HPDE6-E6E7 (cell line): ENCODE measurements around the gene OTOG.
"Not testable (repeated sequence)": the region's sequence is repeated elsewhere in the genome, so short reads cannot be mapped to it uniquely, and the experiment has no call there.

ENCODE experiments used
- DNase-seq: peaks from one replicate; pipeline ENCODE4 v3.0.0; 2011; ENCODE audit warnings: missing footprints; ENCODE audit errors: extremely low spot score

The OTOG gene

GRCh38 chr11:17604201-17604914 is 57.3 kb downstream of the OTOG start:
- DNase-seq: no peak

- no peak for DNase-seq
These were observed 57.8 kb downstream of the OTOG start for GRCh38 chr11:17604915-17605233.

DNA sequence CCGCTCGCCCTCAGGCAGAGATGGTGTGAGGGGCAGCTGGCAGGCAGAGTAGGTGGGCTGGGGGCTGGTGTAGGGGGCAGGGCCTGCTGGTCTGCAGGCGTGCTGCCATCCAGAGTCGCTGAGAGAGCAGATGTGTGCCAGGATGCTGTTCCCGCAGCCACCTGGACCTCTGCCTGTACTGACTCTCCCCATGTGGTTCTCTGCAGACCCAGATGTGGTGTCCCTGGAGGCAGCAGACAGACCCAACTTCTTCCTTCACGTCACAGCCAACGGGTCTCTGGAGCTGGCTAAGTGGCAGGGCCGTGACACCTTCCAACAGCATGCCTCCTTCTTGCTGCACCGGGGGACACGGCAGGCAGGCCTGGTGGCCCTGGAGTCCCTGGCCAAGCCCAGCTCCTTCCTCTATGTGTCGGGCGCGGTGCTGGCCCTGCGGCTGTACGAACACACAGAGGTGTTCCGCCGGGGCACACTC is 58.6 kb downstream of the OTOG start:
- no peak for DNase-seq

- no peak for DNase-seq
These were observed 59.4 kb downstream of the OTOG start for GRCh38 chr11:17606233-17607082.

- DNase-seq: no peak
These were observed 60.0 kb downstream of the OTOG start for GRCh38 chr11:17607083-17607429.

DNA sequence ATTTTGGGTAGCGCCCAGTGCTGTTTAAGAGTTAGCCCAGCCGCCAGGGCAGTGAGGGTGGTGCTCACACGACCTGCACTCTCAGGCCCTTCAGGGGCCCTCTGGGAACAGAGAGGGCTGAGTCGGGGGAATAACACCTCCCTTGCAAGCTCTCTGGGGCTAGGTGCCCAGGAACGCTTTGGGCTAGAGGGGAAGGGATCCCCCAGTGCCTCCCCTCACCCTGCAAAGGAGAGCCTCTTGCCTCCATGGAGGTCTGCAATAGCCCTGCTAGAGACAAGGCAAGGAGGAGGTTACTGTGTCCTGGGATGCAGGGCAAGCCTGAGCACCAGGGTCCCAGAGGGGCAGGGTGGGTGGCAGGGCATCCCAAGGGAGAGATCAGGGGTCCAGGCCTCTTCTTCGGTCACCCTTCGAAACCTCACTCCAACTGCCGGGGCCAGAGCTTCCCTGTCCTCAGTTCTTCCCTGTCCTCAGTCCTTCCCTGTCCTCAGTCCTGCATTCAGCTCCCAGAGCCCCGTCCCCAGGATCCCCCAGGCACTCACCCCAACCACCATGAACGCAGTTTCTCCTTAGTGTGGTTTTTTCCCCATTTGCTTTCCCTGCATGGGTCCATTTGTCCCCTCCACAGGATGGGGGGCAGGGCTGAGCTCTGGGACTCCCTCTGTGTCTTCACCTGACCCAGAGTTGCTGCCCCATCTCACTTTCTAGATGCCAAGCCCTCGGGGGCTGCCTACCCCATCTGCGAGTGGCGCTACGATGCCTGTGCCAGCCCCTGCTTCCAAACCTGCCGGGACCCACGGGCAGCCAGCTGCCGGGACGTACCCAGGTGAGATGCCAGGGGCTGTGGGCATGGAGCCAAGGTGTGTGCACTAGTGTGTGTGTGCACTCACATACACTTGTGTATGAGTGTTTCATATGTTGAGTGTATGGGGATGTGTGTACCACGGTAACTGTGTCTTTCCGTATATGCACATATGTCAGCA is 60.8 kb downstream of the OTOG start:
- no peak for DNase-seq

GRCh38 chr11:17608821-17609220 is 61.8 kb downstream of the OTOG start:
- no peak for DNase-seq

GRCh38 chr11:17609291-17610084 is 62.4 kb downstream of the OTOG start:
- no peak for DNase-seq

DNA sequence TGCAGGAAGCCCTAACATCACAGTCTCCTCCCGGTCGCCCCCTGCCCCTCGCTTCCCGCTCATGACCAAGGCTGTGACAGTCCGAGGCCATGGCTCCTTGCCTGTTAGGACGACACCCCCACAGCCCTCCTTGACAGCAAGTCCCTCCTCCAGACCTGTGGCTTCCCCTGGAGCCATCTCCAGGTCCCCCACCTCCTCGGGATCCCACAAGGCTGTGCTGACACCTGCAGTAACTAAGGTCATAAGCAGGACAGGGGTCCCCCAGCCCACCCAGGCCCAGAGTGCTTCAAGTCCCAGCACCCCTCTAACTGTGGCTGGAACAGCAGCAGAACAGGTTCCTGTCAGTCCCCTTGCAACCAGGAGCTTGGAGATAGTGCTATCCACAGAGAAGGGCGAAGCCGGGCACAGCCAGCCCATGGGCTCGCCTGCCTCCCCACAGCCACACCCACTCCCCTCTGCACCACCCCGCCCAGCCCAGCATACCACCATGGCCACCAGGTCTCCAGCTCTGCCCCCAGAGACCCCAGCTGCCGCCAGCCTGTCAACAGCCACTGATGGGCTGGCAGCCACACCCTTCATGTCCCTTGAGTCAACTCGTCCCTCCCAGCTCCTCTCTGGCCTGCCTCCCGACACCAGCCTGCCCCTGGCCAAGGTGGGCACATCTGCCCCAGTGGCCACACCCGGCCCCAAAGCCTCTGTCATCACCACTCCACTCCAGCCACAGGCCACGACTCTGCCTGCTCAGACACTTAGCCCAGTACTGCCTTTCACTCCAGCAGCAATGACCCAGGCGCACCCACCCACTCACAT is 63.2 kb downstream of the OTOG start:
- no peak for DNase-seq

DNA sequence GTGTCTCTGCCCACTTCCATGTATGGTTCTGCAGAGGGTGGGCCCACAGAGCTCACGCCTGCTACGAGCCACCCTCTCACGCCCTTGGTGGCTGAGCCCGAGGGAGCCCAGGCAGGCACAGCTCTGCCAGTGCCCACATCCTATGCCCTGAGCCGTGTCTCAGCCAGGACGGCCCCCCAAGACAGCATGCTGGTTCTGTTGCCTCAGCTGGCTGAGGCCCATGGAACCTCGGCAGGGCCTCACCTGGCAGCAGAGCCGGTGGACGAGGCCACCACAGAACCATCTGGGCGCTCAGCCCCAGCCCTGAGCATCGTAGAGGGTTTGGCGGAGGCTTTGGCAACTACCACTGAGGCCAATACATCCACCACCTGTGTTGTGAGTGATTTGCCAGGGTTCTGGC is 64.0 kb downstream of the OTOG start:
- no peak for DNase-seq

DNA sequence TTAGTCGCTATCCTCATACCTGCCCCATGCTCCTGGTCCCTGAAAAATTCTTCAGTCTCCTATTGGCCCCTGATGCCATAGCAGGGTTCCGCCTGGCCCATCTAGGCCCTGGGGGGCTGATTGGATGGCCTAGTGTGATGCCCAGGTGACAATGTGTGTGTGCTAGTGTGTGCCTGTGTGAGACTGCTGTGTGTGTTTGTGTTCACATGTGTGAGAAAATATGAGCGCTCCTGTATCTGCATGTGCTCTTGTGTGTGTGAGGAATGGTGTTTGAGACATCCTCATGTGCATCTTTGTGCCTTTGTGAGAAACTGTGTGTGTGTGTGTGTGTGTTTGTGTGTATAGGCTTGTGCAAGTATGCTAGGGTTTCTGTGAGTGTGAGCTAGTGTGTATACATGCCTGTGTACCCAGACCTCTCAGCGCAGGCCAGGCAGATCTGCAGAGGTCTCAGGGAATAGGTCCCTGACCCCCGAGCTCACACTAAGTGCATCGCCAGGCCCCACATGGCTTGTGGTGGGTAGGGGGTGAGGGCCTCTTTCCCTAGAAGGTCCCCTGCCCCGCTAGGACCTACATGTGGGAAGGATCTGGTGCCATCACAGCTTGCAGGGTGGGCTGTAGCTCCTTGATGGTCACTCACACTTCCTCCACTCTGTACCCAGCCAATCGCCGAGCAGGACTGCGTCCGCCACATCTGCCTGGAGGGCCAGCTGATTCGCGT is 64.6 kb downstream of the OTOG start:
- DNase-seq: no peak

DNA sequence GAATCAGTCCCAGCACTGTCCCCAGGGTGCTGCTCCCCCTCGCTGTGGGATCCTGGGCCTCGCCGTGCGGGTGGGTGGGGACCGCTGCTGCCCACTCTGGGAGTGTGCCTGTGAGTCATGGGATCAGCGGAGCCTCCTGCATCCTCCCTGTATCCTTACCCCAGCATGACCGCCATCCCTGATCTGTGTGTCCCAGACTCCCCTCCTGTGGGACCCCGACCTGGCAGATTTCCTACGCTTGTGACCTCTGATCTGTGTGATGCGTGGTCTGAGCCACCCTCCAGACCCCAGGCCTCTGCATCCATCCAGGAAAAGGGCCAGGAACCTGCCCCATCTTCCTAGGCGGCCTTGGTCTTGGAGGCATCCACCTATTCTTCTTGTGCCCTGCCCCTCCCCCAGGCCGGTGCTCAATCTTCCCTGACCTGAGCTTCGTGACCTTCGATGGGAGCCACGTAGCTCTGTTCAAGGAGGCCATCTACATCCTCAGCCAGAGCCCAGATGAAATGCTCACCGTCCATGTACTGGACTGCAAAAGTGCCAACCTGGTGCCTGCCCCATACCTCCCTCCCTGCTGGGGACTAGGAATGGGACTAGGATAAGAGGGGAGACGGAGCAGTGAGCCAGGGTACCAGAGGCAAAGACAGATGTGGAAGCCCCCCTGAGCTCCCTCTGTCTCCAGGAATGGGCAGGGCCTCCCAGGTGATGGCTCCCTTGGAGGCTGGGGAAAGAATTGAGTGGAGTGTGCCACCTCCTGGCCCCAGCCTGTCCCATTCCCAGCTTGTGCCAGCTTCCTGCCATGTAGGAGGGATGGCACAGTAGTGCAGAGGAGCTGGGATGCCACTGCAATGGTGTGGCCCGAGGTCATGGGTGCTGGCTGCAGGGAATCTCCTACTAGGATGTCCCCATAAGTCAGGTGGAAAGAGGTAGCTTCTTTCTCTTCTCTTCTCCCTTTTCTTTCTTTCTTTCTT is 65.4 kb downstream of the OTOG start:
- no peak for DNase-seq

DNA sequence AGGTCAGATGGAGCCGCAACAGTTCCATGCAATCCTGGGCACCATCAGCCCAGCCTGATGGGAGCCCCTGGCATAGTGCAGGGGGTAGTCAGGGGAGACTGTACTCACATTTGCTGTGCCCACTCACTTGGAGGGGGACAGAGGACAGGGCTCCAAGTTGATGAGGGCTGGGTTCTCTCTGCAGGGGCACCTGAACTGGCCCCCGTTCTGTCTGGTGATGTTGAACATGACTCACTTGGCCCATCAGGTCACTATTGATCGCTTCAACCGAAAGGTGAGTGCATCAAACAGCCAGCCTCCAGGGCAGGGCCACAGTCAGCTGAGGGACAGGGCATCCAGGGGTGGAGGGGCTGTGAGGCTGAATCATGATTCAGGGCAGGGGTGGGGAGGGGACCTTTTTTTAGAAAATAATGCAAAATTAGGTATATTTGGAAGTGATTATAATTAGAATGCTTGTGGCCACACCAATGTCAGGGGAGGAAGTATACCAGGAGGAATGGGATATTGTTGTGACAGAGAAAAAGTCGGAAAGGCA is 66.4 kb downstream of the OTOG start:
- no peak for DNase-seq

- no peak for DNase-seq
These were observed 66.9 kb downstream of the OTOG start for GRCh38 chr11:17613983-17614382.

GRCh38 chr11:17622711-17623110 is 75.7 kb downstream of the OTOG start:
- not testable (repeated sequence) for DNase-seq

GRCh38 chr11:17629113-17629512 is 82.1 kb downstream of the OTOG start:
- DNase-seq: no peak

- DNase-seq: no peak
These were observed 83.9 kb downstream of the OTOG start for GRCh38 chr11:17630936-17631335.

- DNase-seq: no peak
These were observed 84.8 kb downstream of the OTOG start for GRCh38 chr11:17631702-17632365.
